DMS153 treated with DMSO at 0.1 percent for 48 hours (cell line): ENCODE data around the gene SYCP3.
"Not testable (repeated sequence)": the region's sequence is repeated elsewhere in the genome, so short reads cannot be mapped to it uniquely, and the experiment has no call there.

Experiments
- DNase-seq: peaks from one replicate; lab custom pipeline; 2025; ENCODE audit not compliant: unreplicated experiment; lab: John Stamatoyannopoulos, UW

The SYCP3 gene

DNA sequence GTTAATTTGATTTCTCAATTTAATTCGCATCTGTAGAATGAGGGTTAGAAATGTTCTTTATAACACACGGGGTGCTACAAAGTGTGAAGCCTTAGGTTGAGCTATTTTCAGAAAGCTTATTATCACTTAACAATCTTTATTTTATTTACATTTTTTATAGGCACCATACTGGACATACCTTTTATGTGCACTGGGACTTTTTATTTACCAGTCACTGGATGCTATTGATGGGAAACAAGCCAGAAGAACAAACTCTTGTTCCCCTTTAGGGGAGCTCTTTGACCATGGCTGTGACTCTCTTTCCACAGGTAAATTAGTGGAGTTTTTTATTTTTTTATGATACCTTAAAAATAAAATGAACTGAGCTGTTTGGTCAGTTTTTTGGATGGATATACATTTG, 25.3 kb downstream of the SYCP3 start:
- DNase-seq, result no peak

DNA sequence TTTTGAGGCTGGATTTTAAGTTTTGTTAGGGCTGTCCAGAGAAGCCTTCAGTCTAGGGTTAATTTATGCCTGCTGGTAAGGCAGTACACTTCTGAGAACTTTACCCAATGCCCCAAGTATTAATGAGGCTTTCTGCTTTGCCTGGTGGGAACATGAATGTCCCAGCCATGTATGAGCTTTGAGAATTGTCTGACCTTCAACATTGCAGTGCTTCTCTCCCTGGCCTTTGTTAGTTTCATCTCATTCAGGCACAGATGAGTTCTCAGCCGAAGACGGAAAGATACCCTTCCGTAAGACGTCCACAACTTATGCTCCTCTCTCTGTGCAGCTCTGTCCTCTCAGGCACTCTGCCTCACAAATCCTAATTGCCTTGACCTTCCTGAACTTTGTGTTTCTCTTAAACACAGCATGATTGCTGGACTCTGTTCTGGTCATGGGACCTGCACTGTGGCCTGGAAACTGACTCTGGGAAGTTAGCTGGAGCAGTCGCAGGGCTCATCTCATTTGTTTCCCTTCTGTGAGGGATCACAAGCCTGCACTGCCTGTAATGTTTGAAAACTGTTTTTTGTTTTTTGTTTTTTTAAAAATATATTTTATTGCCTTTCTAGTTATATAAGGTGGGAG, 26.1 kb downstream of the SYCP3 start:
- no peak for DNase-seq

DNA sequence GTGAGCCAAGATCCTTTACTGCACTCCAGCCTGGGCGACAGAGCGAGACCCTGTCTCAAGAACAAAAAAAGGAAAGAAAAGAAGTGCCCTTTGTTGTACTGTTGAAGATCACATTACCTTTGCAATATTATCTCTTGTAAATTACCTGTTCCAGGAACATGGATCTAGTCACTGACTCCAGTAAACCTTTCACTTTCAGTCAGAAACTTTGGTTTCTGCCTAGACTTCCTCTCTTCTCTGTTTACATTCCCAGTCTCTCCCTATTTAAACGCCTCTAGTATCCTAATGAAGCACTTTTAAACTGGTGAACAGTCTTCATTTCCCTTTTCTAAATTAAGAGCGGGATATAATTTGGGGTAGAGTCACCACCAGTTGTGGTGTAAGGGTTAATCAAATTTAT, 29.0 kb downstream of the SYCP3 start:
- DNase-seq, result no peak

DNA sequence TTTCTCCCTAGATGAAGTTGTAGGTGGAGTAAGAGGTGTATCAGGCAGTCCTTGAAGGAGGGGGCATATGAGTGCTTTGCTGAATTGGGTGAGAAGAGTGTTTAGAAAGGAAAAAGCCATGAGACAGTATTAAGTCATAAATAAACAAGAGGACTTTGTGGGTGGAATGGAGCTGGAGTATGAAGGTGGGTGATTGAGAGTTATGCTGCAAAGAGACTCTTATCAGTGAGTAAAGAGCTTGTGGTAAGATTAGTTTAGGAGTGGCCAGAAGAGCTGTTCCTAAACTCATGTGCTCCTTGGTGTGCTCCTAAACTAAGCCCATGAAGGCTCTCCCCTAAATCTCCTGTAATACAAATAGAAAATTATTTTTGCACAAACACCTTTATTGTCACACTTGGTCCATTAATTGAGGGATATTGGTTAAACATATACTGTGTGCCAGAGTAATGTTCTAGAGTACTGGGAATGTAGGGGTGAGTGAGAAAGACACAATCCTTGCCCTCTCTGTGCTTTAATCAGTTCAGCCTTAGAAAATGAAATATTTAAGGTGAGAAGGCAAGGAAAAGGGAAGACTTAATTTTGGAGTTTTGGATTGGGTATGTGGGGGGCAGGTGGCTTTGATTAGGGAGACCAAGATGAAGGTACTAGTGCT, 32.0 kb downstream of the SYCP3 start:
- DNase-seq, result no peak

DNA sequence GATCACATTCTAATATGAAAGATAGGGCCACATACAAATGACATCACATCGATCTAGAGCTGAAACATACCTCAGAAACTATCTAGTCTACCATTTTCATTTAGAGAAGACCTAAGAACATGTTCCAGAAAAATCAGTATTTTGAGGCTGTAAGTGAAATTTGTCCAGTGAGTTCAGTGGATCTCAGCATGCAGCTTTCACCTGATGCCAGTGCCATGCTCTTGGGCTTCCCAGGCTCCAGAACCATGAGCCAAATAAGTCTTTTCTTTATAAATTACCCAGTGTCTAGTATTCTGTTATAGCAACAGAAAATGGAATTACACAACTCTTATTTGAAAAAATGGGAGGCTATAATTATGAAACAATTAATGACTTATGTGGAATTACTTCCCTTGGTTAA, 32.9 kb downstream of the SYCP3 start:
- no peak for DNase-seq

DNA sequence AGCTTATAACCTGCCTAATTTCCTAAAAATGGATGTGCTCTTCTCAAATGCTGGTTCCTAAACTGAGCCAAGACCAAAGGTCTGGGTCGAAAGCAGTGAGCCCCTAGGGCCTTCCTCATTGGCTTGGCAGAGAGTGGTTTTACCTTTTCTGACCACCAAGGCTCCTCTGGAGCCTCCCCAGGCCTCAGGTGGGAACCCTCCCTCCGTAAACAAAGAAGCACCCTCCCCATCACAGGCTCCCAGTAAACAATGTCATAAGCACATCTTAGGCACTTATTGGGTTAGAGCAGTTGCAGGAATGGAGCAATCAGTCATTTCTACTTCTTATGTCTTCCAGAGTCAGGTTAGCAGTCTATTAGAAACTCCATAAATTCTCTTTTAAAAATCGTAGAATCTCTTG, 35.8 kb downstream of the SYCP3 start:
- DNase-seq, result no peak

DNA sequence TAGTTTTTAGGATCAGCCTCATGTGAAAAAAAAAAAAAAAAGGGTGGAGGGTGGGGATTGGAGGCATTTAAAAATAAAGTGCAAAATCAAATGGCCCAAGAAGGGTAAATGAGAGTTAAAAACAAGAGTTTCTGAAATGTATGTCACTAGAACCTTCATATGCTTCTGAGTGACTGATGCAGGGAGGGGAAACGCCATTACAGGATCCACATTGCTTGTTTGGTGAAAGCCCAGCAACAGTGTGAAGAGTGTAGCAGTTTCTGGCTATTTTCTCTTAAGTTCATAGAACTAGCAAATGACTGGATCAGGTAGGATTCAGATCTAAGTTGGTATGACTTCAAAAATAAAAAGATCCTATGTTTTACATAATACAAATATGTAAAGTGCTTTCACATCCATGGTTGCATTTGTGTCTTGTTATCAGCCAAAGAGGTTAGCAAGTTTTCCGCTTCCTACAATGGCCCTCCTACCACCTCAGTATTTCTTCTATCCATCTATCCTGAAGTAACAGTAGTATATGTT, 38.9 kb downstream of the SYCP3 start:
- no peak for DNase-seq

DNA sequence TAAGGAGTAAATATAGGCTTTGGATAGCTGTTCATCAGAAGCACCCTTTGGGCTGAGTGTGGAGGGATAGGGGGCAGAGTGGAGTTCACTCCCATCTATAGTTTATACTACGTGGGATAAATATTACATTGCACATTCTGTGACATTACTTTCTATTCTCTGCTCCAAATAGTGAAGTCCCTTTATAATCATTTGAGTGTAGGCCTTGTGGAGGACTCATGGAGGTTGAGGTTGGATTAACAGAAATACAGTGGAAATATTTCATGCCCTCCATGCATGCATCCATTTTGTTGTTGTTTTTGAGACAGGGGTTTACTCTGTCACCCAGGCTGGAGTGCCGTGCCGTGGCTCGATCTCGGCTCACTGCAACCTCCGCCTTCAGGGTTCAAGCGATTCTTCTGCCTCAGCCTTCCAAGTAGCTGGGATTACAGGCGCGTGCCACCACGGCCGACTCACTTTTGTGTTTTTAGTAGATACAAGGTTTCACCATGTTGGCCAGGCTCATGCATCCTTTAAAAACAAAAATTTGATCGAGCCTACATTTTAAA, 40.4 kb downstream of the SYCP3 start:
- no peak for DNase-seq

DNA sequence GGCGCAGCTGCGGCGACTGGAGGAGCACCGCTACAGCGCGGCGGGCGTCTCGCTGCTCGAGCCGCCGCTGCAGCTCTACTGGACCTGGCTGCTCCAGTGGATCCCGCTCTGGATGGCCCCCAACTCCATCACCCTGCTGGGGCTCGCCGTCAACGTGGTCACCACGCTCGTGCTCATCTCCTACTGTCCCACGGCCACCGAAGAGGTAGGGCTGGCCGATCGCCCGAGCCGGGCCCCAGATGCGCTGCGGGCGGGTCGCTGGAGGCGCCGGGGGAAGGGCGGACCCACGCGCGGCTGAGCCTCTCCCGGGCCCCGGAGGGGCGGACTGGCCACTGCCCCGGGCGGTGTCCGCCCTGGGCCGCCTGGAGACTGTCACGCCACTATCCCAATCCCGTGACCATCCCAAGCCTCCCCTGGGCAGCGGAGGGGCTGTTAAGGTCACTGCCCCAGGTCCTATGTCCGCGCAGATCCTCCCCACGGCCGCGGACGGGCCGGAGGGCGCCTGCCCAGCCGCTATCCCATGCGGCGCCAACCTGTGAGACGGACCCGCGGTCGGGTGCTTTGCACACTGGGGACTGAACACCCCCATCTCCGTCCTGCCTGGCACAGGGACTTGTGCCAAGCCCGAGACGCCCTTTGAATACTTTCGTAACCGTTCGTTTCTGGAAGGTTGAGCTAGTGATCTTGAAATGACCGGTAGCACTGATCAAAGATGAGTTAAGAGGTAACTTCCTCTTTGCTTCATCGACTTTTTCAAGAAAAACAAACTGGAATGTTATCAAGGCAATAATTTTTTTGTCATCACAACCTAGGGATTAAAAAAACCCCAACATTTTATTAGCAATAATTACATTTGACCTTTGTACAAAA, 41.1 kb downstream of the SYCP3 start:
- DNase-seq, result no peak

DNA sequence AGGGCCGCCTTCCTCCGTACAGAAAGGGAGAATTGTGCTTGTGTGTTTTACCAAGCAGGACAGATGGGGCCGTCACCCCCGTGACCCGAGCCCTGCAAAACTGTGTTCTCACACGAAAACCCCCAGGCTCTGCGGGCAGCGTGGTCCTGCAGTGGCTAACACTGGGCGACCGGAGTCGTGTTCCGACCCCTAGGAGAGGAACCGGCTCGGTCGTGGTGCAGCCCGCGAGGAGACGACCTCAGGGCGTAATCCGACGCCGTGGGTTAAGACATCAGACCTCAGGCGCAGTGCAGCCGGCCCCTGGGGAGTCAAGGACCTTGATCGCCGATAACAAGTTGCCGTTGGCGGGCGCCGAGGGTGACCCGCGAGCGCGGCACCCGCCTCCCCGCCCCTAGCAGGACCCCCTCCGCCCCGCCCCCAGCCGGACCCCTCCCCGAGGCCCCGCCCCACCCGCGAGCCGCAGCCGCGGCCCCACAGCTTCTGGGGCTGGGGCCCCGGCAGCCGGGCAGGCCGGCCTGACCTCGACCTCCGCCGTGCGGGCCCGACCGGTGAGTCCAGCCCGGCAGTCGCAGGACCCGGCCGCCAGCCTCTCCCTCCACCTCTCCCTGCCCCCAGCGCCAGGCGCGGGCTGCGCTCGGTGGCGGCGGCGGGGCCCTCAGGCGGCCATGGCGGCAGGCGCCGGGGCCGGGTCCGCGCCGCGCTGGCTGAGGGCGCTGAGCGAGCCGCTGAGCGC, 41.9 kb downstream of the SYCP3 start, which contains the start of gene CHPT1:
CHPT1 (plus strand) TSS at position 444 of the 733 bp plus-strand sequence; CDS start at position 666, 222 bp downstream.
- peak; percentile 3 for DNase-seq

DNA sequence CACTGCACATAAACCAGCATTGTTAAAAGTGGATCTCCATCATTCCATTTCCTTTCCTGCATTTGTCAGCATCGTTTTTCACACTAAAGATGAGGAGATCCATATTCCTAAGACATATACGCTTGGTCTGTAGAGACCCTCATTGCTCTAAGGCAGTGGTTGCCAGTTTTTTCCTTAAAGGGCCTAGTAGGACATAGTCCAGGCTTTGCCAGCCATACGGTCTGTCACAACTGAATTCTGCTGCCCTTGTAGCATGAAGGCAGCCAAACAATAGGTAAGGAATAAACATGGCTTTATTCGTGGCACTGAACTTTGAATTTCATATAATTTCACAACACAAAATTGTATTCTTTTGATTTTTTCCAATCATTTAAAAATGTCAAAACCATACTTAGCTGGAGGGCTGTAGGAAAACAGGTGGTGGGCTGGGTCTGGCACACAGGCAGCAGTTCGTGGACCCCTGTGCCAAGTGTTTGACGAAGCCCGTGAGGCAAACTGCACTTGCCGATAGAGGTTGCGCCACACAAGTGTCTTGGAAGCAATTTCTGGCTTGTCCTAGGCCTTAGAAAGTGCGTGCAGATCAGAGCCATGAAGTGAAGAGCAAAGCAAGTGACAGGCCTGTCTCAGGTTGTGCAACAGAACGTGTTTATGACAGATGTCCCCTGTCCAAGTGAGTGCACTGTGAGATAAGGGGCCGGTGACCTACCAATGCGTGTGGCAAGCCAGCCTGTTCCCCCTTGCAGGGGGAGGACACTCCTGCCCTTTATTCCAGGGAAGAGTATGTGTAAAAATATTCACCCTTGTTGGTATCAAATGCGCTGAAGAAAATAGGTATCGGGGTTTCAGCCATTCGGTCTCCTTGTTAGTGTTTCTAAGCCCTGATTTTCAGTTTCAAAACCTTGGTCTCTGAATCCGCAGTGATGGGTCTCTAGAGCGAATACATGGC, 42.7 kb downstream of the SYCP3 start:
- no peak for DNase-seq

DNA sequence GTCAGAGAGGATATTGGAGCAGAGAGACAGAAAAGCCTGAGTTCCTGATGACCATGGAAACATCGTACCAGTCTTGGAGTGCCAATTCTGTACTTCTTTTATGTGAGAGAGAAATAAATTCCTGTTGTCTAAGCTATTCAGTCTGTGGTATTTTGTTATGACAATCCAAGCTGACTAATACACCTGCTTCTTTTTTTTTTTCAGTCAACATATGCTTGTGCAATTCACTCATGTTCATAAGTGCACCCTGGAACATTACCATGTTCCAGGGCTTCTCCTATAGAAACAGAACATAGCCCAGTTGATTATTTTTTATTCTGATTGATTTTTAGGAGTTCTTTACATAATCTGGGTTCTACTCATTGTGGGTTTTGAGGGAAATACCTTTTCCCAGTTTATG, 43.6 kb downstream of the SYCP3 start:
- DNase-seq, result no peak

DNA sequence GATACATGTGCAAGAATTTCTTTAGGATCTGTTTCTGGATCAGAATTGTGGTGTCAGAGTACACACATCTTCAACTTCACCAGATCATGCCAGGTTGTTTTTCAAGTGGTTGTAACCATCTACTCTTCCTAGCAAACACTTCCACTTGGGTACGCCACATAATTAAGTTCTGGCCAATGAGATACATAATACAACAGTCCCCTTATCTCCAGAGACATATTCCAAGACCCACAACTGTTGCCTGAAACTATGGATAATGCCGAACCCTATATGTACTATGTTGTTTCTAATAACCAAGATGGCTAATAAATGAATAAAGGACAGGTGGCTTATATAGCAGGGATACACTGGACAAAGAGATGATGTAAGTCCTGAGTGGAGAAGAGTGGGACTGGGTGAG, 44.3 kb downstream of the SYCP3 start:
- DNase-seq, result no peak

DNA sequence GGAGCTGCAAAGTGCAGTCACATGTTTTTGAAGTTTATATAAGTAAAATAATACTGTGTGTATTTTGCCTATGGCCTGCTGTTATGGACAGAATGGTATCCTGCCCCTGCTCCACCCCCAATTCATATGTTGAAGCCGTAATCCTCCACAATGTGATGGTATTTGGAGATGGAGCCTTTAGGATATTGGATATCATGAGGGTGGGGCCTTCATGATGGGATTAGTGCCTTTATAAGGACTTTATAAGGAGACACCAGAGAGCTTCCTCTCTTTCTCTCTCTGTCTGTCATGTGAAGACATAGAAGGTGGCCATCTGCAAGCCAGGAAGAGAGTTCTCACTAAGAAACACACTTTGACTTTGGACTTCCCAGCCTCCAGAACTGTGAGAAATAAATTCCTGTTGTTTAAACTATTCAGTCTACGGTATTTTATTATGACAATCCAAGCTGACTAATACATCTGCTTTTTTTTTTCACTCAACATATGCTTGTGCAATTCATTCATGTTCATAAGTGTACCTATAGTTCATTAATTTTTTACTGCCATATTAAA, 44.9 kb downstream of the SYCP3 start:
- DNase-seq, result no peak

DNA sequence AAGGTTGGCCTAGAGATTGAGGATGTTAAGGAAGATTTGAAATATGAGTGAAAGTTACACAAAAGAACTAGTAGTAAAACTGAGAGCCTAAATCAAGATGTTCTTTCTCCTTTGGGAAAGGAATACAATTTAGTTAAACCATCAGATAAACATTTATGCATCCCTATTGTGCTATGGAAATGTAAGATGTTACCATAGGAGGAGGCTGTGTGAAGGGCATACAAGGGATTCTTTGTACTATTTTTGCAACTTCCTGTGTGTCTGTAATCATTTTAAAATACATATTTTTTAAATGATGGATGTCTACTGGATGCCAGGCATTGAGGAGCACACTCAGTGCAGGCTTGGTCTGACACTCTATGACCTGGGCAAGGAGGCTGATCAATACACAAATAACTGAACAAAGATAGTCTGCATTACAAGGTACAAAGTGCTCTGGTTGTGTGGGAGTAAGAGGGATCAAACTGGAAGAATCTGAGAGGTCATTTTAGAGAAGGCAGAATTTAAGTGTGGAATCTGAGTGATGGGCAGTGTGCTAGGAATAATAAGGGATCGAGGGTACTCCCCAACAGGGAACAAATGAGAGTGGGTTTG, 47.7 kb downstream of the SYCP3 start:
- no peak for DNase-seq

DNA sequence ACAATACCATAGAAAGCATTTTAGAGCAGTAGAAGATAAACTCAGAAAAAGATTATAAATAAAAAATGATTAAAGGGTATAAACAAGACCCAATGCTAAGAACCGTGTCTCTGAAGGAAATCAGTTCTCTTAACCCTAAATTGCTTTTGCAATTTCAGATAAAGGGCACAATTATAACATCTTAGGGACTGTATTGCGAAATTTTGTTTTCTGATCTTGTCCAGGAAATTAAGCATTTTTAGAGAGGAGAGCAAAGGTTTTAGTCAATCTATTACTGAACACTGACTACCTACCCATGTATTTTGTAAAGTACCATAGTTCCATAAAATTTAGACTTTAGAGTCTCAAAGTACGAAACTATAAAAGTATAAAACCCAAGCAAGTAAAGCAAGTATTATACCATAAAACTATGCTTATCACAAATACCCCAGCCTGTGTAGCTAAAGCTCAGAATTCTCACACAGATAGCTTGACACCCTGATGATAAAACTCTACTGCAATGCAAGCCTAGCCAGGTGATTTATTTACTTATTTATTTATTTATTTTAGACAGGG, 48.6 kb downstream of the SYCP3 start:
- no peak for DNase-seq

DNA sequence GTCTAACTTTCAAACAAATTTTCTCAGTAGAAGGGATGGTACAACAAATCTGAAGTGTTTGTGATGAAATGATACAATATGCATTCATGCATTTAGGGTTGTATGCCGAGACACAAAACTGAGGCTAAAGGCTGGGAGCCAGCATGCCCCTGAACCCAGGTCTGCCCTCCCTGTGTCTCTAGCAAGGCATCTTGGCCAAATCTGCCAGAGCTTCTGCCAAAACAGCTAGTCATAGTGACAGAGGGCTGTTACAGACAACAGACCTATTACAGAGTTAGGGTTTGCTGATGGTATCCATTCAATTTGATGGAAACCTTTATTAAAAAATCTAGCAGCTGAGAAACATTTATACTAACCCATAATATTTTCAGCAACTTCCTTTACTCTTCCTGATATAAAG, 53.1 kb downstream of the SYCP3 start:
- DNase-seq, result no peak

DNA sequence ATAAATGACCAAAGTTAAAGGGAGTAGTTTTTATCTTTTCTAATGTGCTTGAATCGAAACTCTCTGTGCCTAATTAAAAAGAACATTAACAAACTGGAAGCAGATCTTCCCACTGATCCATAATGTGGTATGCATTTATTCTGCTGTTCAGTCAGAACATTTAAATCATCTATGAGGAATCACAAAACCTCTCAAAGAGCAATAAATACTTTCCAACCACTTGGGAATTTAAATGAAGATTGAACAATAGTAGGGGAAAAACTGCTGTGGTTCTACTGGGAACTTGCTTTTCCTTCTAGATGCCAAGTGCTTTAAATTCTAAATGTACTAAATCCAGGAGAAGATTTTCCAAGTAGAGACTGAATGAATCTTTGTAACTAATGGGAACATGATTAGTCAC, 54.2 kb downstream of the SYCP3 start:
- no peak for DNase-seq

DNA sequence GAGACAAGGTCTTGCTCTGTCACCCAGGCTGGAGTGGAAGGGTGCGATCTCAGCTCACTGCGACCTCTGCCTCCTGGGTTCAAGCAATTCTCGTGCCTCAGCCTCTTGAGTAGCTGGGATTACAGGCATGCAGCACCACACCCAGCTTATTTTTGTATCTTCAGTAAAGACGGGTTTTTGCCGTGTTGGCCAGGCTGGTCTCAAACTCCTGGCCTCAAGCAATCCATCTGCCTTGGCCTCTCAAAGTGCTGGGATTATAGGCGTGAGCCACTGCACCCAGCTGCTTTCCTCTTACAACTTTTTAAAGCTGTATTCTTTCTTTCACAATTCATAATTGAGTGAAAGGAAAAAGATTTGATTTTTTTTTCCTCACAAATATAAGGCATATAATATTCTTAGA, 57.6 kb downstream of the SYCP3 start:
- DNase-seq, result not testable (repeated sequence)
